CD4-positive, alpha-beta T cell treated with Interleukin-4 for 4 hours (primary cell): ENCODE data around the gene PCDHA4.

Source experiments
- DNase-seq: peaks from one replicate; pipeline ENCODE4 v3.0.0-alpha.2; 2020

PCDHA4 gene

DNA sequence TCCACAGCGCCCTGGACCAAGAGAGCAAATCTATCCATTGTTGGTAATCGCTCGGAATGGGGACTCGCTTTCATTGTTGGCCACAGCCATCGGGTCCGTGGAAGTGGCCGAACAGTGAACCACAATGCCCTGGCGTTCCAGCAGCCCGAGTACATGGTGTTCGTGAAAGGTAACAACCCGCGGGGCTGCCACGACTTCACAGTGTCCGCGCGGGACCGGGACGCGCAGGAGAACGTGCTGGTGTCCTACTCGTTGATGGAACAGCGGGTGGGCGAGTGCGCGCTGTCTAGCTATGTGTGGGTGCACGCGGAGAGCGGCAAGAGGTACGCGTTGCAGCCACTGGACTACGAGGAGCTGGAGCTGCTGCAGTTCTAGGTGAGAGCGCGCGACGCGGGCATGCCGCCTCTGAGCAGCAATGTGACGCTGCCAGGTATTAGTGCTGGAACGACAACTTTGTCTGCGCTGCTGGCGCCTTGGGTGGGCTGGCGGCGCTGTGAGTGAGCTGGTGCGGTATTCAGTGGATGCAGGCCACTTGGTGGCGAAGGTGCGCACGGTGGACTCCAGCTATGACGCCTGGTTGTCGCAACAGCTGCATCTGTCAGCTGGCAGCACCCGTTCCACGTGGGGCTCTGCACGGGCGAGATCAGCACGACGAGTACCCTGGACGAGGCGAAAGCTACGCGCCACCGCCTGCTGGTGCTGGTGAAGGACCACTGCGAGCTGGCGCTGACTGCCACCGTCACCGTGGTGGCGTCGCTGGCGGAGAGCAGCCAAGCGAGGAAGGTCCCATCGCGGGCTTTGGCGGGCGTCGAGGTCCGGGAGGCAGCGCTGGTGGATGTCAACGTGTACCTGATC lies 55.8 kb downstream of the PCDHA4 start:
- no peak for DNase-seq
